Activated CD4-positive, alpha-beta T cell treated with anti-CD3 and anti-CD28 coated beads for 4 hours (primary cell): Measurements from ENCODE around the gene CBX7.

Source experiments
- DNase-seq, 2 donors: peaks; one replicate each; pipeline ENCODE4 v3.0.0-alpha.2; 2020

Gene CBX7

GRCh38 chr22:39152511-39153219 lies at the start of gene CBX7:
TSS of gene CBX7 (minus strand) at chr22:39152680. CDS start at chr22:39152444, 236 bp downstream.
- peak; percentile 89 to 95 for DNase-seq

GRCh38 chr22:39197578-39197977 lies 45.1 kb upstream of the CBX7 start:
- DNase-seq = no peak

GRCh38 chr22:39194098-39194497 lies 41.6 kb upstream of the CBX7 start:
- no peak for DNase-seq

- DNase-seq = no peak
These were observed 36.3 kb upstream of the CBX7 start for GRCh38 chr22:39188809-39189208.

DNA sequence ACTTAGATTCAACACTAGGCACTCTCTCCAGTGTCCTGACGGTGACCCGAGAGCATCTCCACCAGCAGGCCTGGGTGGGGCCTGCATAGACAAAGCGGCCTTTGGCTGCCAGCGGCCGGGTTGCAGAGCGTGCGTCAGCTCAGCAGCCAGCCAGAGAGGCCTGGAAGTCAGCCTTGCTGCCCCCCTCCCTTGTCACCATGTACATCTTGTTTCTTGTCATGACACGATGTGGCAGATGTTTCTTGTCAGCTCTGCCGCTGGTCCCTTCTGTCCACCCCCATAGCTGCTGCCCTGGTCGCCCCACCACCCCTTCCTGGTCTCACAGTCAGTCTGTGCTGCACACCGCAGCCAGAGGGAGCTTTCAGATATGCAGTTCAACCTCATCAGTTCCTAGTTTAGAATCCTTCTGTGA lies 33.1 kb upstream of the CBX7 start:
- DNase-seq = no peak

- no peak for DNase-seq
These were observed 32.4 kb upstream of the CBX7 start for GRCh38 chr22:39184586-39185577.

GRCh38 chr22:39183991-39184585 lies 31.6 kb upstream of the CBX7 start:
- DNase-seq = no peak

GRCh38 chr22:39182478-39183030 lies 30.1 kb upstream of the CBX7 start:
- no peak for DNase-seq

- no peak for DNase-seq
These were observed 29.3 kb upstream of the CBX7 start for GRCh38 chr22:39181778-39182177.

GRCh38 chr22:39181356-39181755 lies 28.9 kb upstream of the CBX7 start:
- no peak for DNase-seq

GRCh38 chr22:39179841-39180335 lies 27.4 kb upstream of the CBX7 start:
- DNase-seq = no peak

GRCh38 chr22:39179401-39179827 lies 26.9 kb upstream of the CBX7 start:
- no peak for DNase-seq

DNA sequence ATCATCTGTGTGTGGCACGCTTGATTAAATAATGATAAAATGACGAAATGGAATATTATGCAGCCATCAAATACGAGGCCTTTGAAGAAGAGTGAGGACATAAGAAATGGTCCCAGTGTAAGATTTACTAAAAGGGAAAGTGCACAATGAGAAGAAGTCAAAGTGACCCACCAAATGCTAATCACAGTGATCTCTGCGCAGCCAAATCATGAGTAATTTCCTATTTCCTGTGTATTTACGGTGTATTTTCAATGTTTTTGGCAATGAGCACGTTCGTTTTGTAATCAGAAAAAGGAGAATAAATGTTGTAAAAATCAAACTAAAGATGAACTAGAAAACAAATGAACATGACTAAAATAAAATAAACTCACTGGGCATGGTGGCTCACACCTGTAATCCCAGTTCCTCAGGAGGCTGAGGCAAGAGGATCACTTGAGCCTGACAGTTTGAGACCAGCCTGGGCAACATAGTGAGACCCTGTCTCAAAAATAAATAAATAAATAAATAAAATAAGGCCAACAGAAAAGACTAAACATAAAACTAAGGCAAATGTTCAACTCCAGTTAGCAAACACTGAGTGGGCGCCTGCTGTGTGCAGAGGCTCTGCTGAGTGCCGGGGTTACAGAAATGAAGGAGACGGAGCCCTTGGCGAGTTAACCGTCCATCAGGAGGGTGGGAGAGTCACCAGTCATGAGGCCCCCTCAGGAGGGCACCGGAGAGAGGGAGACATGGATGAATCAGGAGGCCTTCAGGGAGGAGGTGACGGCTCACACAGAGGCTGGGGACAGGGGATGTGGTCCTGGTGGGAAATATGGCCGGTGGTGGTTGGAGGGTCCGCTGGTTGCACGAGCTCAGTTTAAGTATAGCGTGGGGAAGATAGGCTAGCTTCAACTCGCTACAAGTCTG lies 26.0 kb upstream of the CBX7 start:
- DNase-seq = no peak

GRCh38 chr22:39177791-39178190 lies 25.3 kb upstream of the CBX7 start:
- no peak for DNase-seq

DNA sequence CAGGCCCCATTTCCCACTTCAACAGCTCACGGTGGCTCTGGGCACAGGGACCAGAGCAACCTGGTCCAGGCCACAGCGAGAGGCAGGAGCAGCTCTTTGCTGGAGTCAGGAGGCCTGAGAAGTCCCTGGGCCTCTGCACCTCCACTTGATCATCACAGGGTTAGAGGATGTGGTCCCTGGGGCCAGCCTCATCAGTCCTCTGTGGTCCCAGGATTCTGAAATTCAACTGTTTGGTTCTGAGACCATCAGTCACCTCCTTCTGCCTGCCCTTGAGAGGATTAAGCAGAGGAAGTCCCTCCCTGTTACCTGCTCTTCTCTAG lies 24.9 kb upstream of the CBX7 start:
- no peak for DNase-seq

DNA sequence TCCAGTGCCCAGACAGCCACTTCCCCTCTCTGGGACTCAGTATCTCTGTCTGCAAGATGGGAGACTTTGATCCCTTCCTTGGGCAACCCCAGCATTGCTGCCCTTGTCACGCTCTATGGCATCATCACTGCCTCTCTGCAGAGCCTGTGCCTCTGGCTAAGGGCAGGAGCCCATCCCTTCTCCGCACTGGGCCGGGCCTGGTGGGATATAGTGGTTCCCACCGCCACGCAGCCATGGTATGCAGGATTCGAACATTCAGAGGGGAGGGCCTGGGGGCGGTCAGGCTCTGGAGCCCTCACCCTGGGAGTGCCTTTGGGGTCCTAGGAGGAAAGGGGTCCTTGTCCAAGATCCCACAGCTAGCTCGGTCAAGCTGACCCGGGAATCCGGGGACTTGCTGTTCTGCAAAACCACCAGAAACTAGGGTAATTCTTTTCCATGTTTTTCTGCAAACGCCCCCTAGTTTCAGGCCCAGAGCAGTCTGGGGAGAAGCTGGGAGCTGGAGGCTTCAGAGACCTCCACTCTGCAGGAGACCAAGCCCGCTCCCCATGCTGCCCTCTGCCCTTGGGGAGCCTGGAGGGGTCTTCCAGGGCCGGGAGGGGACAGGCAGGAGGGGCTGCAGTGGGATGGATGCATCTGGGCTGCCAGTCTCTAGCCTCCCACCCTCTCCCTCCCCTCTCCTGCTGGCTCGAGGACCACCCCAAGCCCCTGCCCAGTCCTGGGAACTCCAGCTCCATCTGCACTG lies 24.4 kb upstream of the CBX7 start:
- DNase-seq = no peak

GRCh38 chr22:39176143-39176713 lies 23.7 kb upstream of the CBX7 start:
- no peak for DNase-seq

DNA sequence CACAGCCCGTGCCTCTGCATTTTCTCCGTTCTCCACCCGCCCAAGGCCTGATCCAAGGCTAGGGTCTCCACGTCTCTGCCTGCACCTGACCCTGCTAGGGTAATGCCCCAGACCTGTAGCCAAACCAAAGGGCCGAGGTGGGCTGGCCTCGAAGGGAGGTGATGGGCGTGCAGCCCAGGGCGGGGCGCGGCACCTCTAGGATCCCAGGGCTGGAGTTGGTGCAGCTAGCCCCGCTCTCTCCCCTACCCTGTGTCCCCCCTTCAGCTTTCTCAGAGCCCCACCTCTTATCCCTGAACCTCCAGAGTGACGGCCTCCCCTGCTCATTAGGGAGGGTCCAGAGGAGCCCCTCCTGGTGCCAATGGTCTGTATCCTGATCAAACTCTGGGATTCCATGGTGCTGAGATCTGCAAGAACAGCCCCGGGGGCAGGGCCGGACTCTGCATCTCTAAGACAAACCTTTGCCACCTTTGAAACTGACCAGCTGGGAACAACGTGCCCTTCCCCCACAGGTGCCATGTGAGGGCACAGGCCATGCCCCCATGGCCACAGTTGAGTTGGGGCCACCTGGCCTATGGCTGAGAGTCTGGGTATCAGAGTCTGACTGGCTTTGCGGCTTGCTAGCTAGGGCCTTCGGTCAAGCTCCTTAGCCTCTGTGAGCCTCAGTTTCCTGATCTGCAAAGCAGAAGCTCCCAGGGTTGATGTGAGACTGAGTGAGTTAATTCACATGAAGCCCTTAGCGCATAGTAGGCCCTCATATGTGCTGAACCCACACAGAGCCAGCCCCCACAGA lies 23.1 kb upstream of the CBX7 start:
- DNase-seq = no peak

DNA sequence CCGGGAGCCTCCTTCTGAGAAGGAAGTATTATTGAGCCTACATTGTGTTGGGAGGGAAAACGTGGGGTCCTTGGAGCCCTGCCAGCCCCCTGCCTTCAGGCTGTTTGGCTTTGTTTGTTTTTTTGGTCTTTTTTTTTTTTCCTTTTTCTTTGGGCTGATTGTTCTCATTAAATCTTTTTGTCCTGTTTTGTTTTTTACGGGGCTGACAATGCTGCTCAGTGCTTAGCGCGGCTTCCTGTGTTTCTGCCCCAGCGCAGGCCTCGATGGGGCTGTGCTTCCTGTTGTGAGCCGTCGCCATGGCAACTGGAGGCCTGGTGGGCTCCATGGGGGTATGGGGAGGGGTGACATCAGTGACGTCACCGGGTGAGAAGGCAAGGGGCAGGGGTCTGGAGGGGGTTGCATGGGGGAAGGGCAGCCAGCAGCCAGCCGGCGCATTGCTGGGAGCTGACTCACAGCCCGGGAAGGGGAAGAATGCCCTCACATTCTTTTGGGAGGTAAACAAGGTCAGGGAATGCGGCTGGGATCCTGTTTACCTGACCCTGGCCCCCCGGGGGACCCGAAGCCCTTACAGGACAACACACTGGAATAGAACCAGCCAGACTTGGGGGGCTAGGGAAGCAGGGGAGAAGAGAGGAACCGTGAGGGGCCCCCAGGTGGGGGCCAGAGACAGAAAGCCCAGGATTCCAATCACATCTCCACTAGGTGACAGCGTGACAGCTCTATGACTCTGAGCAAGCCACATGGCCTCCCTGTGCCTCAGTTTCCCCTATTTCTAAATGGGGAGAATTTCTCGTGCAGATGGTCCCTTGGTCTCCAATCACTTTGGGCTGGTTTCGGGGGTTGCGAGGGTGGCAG lies 22.2 kb upstream of the CBX7 start:
- peak; percentile 48 to 67 for DNase-seq
